ENCODE data around the gene RNF112. TPM values are rescaled to one million over a fixed set of nuclear protein-coding genes. Genes with fewer than 3 reads are reported as not detected.

Gene RNF112
- total and polyA plus RNA-seq, 2 of the 8 experiments (the other 6 are each of a cell fraction or from before 2014, with no cell fraction given): 1.1 to 2.2 TPM

DNA sequence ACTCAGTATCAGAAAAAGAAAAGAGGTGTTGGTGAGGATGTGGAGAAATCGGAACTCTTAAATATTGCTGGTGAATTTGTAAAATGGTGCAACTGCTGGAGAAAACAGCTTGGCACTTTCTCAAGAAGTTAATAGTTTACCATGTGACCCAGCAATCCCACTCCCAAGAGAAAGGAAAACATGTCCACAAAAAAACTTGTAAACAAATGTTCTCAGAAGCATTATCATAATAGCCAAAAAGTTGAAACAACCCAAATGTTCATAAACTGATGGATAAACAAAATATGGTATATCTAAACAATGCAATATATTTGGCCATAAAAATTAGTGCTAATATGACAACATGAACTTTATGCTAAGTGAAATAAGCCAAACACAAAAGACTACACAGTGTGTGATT is 35.3 kb upstream of the RNF112 start:
- no peak overlapping the region for H3K56ac ChIP-seq (replicated peaks; ENCODE audit: insufficient read length, low read depth, low read length)
- H2BK5ac ChIP-seq (ENCODE audit: low read depth, low read length): no peak overlapping the region
- no peak overlapping the region for H2BK120ac ChIP-seq (replicated peaks; ENCODE audit: low read depth, low read length)
- no peak overlapping the region for H2BK20ac ChIP-seq (ENCODE audit: low read length)
- WGBS, 2 experiments (ENCODE audit: extremely low coverage in 1 of 2, insufficient coverage in 1 of 2, insufficient read length in 1 of 2, insufficient replicate concordance in 2 of 2, low coverage in 1 of 2, low lambda C conversion rate in 2 of 2, missing lambda C conversion rate in 1 of 2): 91% methylated on average over 1 of the region's 1 CpG; no CpG with 5 or more reads in 1 of the 2 experiments
- no peak overlapping the region for H3K9ac ChIP-seq (replicated peaks in 1 of 4; ENCODE audit: extremely low read depth in 1 of 4, low read depth in 3 of 4, low read length in 3 of 4)
- H3K4me1 ChIP-seq (replicated peaks in 1 of 4; ENCODE audit: control insufficient read depth in 3 of 4, insufficient read depth in 4 of 4, low read length in 3 of 4): peaks cover 3 to 12% (median 5%) of the 10 kb centered on the region in 4 experiments
- no peak overlapping the region for H3K4ac ChIP-seq (replicated peaks; ENCODE audit: insufficient read length, low read depth, low read length)
- no peak overlapping the region for H4K91ac ChIP-seq (replicated peaks; ENCODE audit: insufficient read length, low read length)
- H4K20me1 ChIP-seq (replicated peaks in 1 of 2; ENCODE audit: control insufficient read depth in 1 of 2, insufficient read depth in 2 of 2, low read length in 2 of 2): peaks cover 0 to 11% of the 10 kb centered on the region in 2 experiments
- no peak overlapping the region for H4K8ac ChIP-seq (ENCODE audit: extremely low read depth, insufficient read depth, low read length)
- ChIA-PET CTCF (ENCODE audit: partially characterized antibody) (interaction anchor here (1.2 kb wide), 1 partner anchor 13 kb away, joined by 4 read pairs; the partner anchor contains the start of gene B9D1), POLR2A (ENCODE audit: partially characterized antibody) (interaction anchor here (0.9 kb wide), 1 partner anchor 10 kb away, joined by 3 read pairs; no protein-coding TSS in a partner anchor)
- no peak overlapping the region for H4K5ac ChIP-seq (ENCODE audit: insufficient read length, low read depth, low read length)
- H2AK5ac ChIP-seq (ENCODE audit: low read depth, low read length): no peak overlapping the region
- H2BK12ac ChIP-seq (ENCODE audit: low read depth, low read length): no peak overlapping the region
- no peak overlapping the region for H3K4me2 ChIP-seq (ENCODE audit: insufficient read depth in 1 of 2, low read depth in 2 of 2, low read length in 2 of 2)
- no peak overlapping the region for H3K4me3 ChIP-seq (ENCODE audit: extremely low read depth in 1 of 4, insufficient read depth in 2 of 4, low read depth in 3 of 4, low read length in 4 of 4)
- H3K14ac ChIP-seq (ENCODE audit: insufficient read length): no peak overlapping the region
- peaks cover 6 to 15% (median 6%) of the 10 kb centered on the region in 4 experiments for H3K36me3 ChIP-seq (ENCODE audit: control insufficient read depth in 2 of 4, insufficient read depth in 4 of 4, low read length in 3 of 4)
- no peak overlapping the region for H2BK15ac ChIP-seq (ENCODE audit: low read length)
- no peak overlapping the region for H3K18ac ChIP-seq (ENCODE audit: extremely low read depth, low read length)
- peaks cover 0 to 23% of the 10 kb centered on the region in 2 experiments; a peak in 2 of 4 replicates for H3K79me2 ChIP-seq (ENCODE audit: control insufficient read depth in 1 of 2, insufficient read depth in 2 of 2, low read length in 2 of 2)
- H3K27me3 ChIP-seq (replicated peaks in 1 of 4; ENCODE audit: control insufficient read depth in 3 of 4, extremely low read depth in 1 of 4, insufficient read depth in 3 of 4, low read length in 3 of 4): no peaks in the 10 kb centered on the region
- no peak for TF ChIP-seq EP300 (IDR thresholded peaks at IDR 0.05; ENCODE audit: borderline replicate concordance in 1 of 2, low read depth in 2 of 2, low read length in 2 of 2)
- TF ChIP-seq CREB1 (IDR thresholded peaks at IDR 0.05): no peak
- TF ChIP-seq SP1 (IDR thresholded peaks at IDR 0.05; ENCODE audit: low read depth, low read length): no peak
- TF ChIP-seq SIX5 (IDR thresholded peaks at IDR 0.05; ENCODE audit: low read depth, low read length): no peak
- no peak for TF ChIP-seq KDM5A (IDR thresholded peaks at IDR 0.05; ENCODE audit: low read length)
- H3K27ac ChIP-seq (ENCODE audit: low read depth, low read length): no peak overlapping the region
- H3K9me3 ChIP-seq (ENCODE audit: insufficient read depth in 2 of 2, low read depth in 1 of 2, low read length in 1 of 2): no peaks in the 10 kb centered on the region
- no peak for FAIRE-seq
- H3K23me2 ChIP-seq (ENCODE audit: low read depth, low read length): peaks cover 8% of the 10 kb centered on the region; the same call in 1 of the 2 replicates
- H2AFZ ChIP-seq (ENCODE audit: low read length): no peak overlapping the region
- H3K23ac ChIP-seq (ENCODE audit: insufficient read length): no peak overlapping the region
- DNase-seq (ENCODE audit: low read depth in 1 of 2, low spot score in 2 of 2): no peak
- H3K79me1 ChIP-seq (ENCODE audit: low read depth, low read length): peaks cover 8% of the 10 kb centered on the region

All from H1 (cell line).